ENCODE data around the gene TRIM47.

TRIM47 gene

GRCh38 chr17:75878174-75878998 lies at the start of gene TRIM47:
TSS of gene TRIM47 (minus strand) at chr17:75878581. CDS start at chr17:75878548, 33 bp downstream.
- no peak for DNase-seq (ENCODE audit: low read depth)

GRCh38 chr17:75927286-75927922 lies 49.0 kb upstream of the TRIM47 start:
- no peak for DNase-seq (ENCODE audit: low read depth)

- DNase-seq (ENCODE audit: low read depth): no peak
Measured at GRCh38 chr17:75926456-75926855, 48.1 kb upstream of the TRIM47 start.

GRCh38 chr17:75925912-75926311 lies 47.5 kb upstream of the TRIM47 start:
- DNase-seq (ENCODE audit: low read depth): no peak

GRCh38 chr17:75925103-75925502 lies 46.7 kb upstream of the TRIM47 start:
- DNase-seq (ENCODE audit: low read depth): no peak

- no peak for DNase-seq (ENCODE audit: low read depth)
Measured at GRCh38 chr17:75922963-75923874, 44.8 kb upstream of the TRIM47 start.

- no peak for DNase-seq (ENCODE audit: low read depth)
Measured at GRCh38 chr17:75922173-75922961, 44.0 kb upstream of the TRIM47 start.

GRCh38 chr17:75921596-75921995 lies 43.2 kb upstream of the TRIM47 start:
- no peak for DNase-seq (ENCODE audit: low read depth)

- DNase-seq (ENCODE audit: low read depth): no peak
Measured at GRCh38 chr17:75920045-75920560, 41.7 kb upstream of the TRIM47 start.

GRCh38 chr17:75919611-75920010 lies 41.2 kb upstream of the TRIM47 start:
- DNase-seq (ENCODE audit: low read depth): no peak

- DNase-seq (ENCODE audit: low read depth): no peak
Measured at GRCh38 chr17:75917917-75918445, 39.6 kb upstream of the TRIM47 start.

- no peak for DNase-seq (ENCODE audit: low read depth)
Measured at GRCh38 chr17:75917141-75917916, 38.9 kb upstream of the TRIM47 start.

- no peak for DNase-seq (ENCODE audit: low read depth)
Measured at GRCh38 chr17:75915268-75915667, 36.9 kb upstream of the TRIM47 start.

- DNase-seq (ENCODE audit: low read depth): no peak
Measured at GRCh38 chr17:75914643-75915267, 36.4 kb upstream of the TRIM47 start.

GRCh38 chr17:75913537-75914210 lies 35.3 kb upstream of the TRIM47 start:
- no peak for DNase-seq (ENCODE audit: low read depth)

- no peak for DNase-seq (ENCODE audit: low read depth)
Measured at GRCh38 chr17:75910699-75911098, 32.3 kb upstream of the TRIM47 start.

- no peak for DNase-seq (ENCODE audit: low read depth)
Measured at GRCh38 chr17:75909812-75910274, 31.5 kb upstream of the TRIM47 start.

GRCh38 chr17:75909051-75909811 lies 30.9 kb upstream of the TRIM47 start:
- DNase-seq (ENCODE audit: low read depth): no peak
